Putamen (tissue), 1 donor: Measurements from ENCODE around the gene SLC25A13.
"Not testable (repeated sequence)": the region's sequence is repeated elsewhere in the genome, so short reads cannot be mapped to it uniquely, and the experiment has no call there.

Source experiments
- DNase-seq: peaks from one replicate; pipeline ENCODE4 v3.0.0-alpha.2; 2016; ENCODE audit warnings: low spot score

Gene SLC25A13

DNA sequence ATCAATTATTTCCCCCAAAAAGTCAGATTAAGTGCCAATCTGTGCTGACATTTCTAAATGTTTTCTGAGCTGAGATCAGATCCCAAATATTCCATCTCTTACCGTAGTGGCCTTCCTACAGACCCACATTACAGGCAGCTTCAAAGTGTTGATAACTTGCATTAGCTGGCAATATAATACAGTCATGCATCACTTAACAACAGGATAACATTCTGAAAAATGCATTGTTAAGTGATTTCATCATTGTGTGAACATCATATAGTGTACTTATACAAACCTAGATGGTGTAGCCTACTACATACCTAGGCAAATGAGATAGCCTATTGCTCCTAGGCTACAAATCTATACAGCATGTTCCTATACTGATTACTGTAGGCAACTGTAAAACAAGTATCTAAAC lies 22.4 kb downstream of the SLC25A13 start:
- no peak for DNase-seq

DNA sequence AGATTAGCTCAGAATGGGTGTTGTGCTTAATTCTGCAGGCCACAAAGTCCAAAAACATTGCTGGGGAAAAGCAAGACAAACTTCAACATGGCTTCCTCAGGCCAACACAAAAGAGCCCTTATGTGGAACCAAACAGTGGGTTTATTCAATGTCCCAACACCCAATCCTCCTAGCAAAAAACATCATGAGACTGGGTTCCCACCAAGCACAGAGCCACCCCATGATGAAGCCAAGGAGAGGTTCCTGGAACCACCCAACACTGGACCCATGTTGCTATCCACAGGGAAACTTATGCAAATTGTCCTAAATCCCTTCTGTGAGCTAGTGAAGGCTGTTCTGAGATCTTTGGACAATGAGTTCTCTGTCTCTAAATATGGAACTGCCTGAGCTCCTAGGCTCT lies 24.0 kb downstream of the SLC25A13 start:
- DNase-seq: peak; percentile 96

DNA sequence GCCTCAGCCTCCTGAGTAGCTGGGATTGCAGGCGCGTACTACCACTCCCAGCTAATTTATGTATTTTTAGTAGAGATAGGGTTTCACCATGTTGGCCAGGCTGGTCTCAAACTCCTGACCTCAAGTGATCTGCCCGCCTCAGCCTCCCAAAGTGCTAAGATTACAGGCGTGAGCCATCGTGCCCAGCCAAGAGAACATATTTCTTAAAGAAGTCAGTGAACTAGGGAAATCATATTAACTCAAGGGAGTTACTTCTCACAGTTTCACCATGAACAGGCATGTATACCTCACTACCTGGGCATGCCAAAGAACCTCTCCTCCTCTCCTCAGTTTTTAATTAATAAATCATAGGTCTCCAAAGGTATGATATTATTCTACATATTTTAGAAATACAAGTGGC lies 24.5 kb downstream of the SLC25A13 start:
- DNase-seq: not testable (repeated sequence)

DNA sequence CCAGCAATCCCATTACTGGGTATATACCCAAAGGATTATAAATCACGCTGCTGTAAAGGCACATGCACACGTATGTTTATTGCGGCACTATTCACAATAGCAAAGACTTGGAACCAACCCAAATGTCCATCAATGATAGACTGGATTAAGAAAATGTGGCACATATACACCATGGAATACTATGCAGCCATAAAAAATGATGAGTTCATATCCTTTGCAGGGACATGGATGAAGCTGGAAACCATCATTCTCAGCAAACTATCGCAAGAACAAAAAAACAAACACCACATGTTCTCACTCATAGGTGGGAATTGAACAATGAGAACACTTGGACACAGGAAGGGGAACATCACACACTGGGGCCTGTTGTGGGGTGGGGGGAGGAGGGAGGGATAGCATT lies 28.0 kb downstream of the SLC25A13 start:
- DNase-seq: not testable (repeated sequence)

DNA sequence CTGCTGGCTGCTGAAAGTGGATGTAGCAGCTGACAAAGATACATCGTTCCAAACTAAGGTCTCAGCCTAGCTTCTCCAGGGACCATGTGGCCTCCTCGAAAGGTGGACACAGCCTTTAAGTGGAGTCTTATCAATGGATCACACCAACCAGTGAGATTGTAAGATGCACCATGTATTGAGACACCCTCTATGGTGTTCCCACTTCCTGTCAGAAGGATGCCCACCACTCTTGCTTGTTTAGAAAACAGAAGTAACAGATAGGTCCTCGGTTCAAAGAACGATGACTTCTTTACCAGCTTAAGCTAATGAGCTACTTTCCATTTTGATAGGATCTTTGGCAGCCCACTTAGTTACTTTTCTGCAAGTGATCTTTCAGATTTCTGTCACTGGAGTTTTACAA lies 34.3 kb downstream of the SLC25A13 start:
- DNase-seq: no peak

DNA sequence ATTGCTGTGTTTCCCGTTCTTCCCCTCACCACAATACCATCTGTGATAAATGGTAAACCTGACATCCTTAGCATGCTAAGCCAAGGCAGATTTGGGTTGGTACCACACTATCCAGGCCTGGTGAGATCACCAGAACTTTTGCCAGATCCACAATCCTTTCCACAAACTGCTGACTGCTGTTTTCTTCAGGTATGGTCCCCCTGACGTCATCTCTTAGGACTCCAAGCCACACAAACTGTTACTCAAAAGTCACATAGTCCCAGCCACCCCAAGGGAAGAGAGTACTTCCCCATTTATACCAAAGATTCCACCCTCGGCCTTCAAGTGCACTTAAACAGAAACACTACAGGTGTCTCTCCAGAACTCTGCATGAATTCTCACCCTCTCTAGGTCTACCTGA lies 34.8 kb downstream of the SLC25A13 start:
- no peak for DNase-seq

DNA sequence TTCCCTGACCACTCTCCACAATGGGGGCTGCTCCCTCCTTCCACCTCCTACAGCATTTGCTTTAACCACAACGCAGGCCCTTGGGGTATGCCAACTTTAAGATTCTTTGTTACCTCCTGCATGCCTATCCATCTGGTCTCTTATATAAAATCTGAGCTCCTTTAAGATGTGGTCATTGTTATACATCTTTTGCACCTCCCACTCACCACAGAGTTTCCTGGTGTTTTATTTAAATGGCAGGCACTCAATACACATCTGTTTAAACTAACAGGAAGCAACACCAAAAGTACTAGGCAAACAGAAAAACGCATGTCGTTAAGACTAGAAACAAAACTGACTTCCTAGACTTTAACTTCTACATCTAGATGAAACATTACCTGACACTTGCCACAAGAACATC lies 36.3 kb downstream of the SLC25A13 start:
- DNase-seq: no peak

DNA sequence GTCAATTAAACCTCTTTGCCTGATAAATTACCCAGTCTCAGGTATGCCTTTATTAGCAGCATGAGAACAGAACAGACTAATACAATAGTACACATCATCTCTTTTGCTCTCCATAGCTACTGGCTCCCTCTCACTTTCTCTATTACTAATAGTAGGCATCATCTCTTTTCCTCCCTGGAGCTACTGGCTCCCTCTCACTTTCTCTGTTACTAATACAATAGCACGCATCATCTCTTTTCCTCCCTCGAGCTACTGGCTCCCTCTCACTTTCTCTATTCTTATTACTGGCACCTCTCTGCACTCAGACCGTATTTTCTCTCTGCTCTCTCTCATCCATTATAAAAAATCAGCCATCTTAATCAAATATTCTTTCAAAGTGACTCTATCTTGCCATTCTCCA lies 37.1 kb downstream of the SLC25A13 start:
- DNase-seq: no peak

DNA sequence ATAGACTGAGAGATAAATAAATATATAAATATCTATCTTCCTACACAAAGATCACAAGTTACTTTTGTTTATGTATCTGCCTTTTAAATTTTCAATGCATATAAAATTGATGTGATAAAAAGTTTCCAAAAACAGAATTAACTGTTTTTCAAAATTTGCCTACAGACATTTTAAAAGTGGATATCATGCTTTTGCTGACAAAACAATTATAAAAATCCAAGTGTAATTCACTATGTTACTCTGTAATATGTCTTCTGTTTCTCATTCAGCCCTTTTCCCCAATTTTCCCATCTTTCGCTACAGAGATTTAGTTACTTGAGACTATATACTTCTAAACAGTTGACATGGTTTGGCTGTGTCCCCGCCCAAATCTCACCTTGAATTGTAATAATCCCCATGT lies 37.7 kb downstream of the SLC25A13 start:
- DNase-seq: no peak

DNA sequence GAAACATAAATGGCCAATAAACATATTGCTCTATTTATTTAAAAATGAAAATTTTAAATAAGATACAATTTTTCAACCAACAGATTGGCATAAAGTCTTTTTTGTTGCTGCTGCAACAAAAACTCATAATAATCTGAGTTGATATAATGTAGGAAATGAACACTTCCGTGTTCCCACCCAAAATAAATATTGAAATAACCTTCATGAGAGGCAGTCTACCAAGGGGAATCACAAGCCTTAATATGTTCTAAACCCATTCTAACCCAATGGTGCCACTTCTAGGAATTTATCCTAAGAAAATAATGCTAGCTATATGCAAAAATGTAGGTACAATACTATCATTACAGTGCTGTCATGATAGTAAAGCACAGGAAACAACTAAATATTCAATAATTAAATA lies 39.1 kb downstream of the SLC25A13 start:
- DNase-seq: no peak

DNA sequence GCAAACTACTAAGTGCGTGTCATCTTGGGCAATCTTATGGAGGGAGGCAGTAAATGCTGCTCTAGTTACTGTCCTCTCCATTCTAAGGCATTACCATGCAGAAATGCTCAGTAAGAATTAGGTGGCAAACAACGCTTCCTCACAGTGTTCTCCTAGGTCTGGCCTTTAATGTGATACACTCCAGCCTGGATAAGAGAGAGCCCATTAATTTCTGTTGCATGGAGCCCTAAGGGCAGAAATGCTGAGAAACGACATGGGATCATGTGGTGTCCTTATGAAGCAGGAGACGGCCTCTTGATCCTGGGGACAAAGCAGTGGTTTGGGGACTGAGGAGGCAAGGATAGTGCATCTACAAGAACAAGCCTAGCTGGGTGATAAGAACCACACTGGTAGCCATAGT lies 44.0 kb downstream of the SLC25A13 start:
- DNase-seq: no peak

DNA sequence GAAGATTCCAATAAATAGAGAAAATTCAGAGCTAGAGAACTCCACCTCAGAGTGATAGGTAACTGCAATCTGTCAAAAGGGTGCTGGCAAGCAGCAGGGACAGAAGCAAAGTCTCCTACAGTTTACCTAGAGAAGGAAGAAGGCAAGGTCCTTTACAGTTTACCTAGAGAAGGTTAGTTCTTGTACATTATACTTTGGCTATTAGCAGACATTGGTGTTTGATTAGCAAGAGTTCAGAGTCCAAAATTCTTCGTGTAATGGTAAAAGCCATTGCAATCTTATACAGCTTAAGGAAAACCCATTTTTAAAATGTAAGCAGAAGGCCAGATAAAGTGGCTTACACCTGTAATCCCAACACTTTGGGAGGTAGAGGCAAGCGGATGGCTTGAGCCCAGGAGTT lies 45.9 kb downstream of the SLC25A13 start:
- DNase-seq: no peak

DNA sequence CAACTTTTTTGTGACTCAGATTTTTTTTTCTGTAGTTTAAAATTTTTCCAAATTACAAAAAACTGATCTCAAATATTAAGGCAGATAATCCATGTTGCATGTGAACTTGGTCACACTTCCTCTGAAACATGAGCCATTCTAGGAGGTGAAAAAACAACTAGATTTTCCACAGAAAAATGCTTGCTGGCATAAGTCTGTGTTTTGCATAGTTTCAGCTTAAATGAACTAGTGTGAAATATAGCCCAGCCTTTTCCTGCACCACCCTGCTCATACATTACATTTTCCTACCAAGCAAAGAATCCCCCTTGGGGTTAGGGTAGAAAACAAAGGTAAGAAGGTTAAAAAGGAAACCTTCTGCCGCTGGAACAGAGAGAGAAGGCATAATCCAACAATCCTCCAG lies 48.2 kb downstream of the SLC25A13 start:
- DNase-seq: no peak

DNA sequence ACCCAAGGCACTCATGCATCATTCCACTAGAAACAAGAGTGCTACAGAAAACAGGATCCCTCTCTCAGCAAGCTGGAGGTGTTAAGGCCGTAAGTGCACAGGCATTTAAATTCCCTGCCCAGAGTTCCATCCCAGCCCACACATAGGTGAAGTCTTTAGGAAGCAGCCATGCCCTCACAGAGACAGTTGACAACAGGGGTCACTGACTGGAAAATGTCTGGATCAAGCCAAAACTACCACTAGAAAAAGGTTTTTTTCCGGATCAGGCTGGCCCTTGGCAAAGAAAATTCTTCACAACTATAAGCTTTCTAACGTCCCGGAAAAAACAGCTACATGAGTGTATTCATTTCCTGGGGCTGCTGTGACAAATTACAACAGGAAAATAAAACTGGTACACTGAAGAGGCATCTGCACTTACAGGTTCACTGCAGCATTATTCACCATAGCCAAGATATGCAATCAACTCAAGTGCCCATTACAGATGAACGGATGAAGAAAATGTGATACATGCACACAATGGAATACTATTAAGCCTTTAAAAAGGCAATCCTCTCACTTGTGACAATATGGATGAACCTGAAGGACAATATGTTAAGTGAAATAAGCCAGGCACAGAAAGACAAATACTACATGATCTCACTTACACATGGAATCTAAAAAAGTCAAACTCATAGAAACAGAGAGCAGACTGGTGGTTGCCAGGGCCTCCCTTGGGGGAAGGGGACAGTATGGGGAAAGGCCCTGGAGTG lies 52.5 kb downstream of the SLC25A13 start:
- DNase-seq: no peak

DNA sequence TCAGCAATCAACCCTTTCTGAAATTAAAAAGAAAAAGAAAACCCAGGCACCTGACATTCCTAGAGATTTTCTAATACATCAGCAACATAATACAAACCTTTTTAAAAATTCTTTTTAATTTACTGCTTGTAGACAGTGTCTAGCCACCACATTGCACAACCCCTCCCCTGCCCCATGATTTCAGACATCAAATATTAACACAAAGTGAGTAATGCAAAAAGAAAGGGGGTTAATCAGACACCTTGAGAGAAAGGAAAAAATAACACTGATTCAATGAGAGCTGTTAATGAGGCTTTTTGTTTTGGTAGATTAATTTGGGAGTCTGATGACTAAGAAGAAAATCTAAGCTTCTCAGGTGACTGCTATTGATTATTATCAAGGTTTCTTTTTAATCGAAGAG lies 55.3 kb downstream of the SLC25A13 start:
- DNase-seq: no peak

DNA sequence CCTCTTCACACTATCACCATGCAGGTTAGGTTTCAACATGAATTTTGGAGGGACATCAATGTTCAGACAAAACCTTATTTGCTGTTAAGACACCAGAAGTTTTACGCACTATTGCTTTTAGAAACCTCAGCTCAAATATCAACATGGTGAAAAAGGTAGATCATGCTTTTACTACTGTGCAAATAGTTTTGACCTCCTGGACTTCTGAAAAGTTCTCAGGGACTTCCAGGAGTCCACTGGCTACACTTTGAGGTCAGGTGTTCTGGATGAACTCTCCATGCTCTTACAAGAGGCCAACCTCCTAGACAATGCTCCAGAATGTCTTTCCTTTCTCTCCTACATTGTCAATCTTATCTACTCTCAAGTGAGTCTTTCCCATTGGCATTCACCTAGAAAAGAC lies 55.9 kb downstream of the SLC25A13 start:
- DNase-seq: no peak

DNA sequence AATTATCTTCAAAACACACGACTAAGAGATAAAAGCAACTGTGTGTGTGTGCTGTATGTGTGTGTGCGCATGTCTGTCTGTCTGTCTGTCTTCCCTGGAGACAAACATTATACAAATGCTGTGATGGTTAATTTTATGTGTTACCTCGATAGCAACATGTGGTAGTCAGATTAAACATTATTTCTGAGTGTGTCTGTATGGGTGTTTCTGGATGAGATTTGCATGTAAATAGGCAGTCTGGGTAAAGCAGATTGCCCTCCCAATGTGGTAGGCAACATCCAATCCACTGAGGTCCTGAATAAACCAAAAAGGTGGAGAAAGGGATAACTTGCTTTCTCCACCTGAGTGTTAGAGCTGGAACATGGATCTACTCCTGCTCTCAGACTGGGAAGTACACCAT lies 67.9 kb downstream of the SLC25A13 start:
- DNase-seq: no peak

DNA sequence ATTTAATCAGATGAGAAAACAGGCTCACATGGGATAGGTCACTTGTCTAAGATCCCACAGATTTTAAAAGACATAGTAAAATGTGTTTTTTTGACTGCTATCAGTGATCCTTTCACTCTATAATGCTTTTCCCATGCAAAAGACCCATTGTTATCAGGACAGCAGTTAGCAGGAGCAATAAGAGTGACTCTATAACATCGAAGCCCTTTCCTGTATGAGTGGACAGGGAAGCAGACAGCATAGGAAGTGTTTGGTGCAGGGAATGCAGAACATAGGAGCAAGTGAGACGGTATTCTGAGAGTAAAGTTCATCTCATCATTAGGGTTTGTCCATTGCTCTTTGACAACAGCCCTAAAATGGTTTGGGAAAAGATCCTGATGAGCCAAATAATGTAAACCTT lies 68.5 kb downstream of the SLC25A13 start:
- no peak for DNase-seq

DNA sequence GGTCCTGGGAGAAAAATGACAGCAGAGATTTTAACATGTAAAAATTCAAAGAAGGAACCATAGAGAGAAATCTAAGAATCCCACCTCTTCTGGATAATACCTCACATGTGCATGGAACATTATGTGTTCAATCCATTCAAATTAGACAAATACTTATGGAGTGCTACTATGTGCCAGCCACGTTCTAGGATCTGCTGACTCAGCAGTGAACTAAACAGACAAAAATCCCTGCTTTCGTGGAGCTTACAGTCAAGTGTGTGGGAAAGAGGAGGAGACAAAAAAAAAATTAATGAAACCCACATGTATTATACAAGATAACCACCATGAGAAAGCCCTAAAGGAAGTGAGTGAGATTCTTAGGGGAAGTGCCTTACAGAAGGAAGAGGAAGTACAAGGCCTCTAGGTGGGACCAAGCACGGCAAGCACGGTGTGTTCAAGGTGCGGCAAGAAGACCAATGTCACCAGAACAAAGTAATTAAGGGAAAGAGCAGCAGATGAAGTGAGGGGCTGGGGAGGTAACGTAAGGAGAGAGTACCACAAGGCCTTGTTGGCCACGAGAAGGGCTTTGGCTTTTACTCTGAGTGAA lies 71.0 kb downstream of the SLC25A13 start:
- DNase-seq: no peak

DNA sequence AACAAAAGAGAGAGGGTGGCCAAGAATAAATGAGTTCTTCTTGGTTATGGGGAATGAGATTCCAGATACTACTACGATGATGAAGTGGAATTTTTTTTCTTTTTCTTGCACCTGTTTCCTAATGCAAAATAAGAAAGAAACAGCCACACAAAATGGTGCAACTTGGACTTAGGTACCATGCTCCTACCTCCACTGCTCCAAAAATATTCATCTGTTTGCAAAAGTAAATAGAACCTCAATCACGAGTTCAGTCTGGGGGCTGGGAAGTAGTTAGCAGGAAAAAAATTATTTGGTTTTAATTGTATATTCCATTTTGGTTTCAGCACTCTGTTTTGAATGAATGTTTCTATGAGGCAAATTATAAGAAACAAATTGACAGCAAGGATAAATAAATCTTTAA lies 73.5 kb downstream of the SLC25A13 start:
- no peak for DNase-seq

DNA sequence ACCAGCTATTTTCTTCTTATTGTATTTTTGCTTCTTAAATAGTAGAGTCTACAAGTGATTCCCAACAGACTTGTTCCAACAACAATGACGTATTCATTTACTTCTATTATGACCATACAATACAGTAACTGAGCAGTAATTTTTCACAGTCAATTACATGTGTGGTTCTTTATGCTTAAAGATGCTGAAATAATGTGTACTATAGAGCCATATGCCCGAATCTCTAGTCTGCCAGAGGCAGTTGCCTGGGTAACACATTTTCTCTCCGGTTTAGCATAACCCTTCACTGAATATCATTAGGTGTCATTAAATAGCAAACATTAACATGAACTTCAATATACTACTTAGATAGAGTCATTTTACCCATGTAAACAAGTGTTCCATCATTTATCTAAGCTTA lies 75.0 kb downstream of the SLC25A13 start:
- DNase-seq: no peak

DNA sequence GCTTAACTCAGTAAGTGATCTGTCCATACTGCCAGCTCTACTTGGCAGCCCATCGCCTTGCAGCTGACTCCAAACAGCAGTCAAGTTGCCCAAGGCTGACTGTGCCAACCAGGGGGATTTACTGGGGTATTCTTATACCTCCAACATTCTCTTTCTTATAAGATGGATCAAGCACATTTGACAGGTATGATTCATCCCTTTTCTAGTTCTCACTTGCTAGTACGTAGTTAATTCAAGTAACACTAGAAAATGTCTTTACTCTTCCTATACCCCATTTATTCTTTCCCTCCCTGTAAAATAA lies 77.0 kb downstream of the SLC25A13 start:
- DNase-seq: no peak

DNA sequence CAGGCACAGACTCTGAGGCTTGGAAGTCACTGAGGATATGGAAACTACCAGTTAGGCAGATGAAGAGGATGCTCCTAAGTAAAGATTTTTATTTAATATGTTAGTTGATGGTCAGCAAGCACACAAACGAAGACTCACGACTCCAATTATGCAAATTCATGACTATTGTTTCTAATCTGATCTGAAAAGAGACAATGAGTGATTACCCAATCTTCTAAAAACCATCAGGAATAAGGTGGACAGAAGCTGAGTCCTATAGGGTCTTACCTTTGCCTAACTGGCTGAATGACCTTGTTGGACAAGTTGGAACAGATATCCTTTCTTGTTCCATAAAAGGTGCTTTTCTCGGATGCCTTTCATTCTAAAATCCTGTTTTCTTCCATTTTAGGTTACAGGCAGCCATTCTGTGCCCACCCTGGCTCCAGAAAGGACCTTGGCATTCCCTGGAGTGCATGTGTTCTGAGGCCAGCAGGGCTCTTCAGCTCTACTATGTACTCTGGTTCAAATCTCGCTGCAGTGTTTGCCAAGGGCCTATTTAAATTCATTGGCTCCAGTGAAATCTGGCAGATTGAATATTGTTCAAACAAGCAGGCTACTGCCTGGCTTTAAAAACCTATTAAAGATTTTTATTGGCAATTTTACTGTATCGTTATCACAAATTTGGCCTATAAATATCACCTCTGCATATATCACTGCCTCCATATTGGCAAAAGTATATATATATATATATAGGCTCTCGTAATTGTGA lies 77.5 kb downstream of the SLC25A13 start:
- no peak for DNase-seq

DNA sequence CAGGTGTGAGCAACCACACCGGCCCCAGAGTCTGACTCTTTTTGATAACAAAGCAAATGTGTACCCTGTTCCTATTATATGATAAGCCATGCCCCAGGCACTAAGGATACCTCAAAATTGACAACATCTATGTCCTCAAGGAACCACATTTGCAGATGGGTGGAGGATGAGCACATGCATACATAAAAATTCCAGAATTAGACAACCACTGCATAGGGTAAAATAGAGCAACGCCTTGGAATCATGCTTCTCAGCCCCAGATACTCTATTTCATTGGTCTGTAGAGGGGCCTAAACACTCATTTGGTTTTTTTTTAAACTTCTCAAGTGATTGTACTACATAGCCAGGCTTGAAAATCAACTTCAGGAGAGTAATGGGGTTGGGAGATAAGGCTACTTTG lies 78.7 kb downstream of the SLC25A13 start:
- no peak for DNase-seq
